Large intestine (tissue), 3 donors: ENCODE results near the gene BGN. TPM values are rescaled to one million over a fixed set of nuclear protein-coding genes. Genes with fewer than 3 reads are reported as not detected.
A peak's percentile ranks its signal among the peaks of the same experiment; 100 is the strongest.

ENCODE experiments used
- DNase-seq, 2 donors: peaks; one replicate each; pipeline versions ENCODE4 v3.0.0 to v3.0.0-alpha.2; 2013
- H3K27ac ChIP-seq: one replicate; pipeline ENCODE4 v1.5.1; 2013; ENCODE audit warnings: low read length
- H3K27me3 ChIP-seq: 2 replicates; pipeline ENCODE4 v1.6.1; 2013; ENCODE audit warnings: low read length; ENCODE audit not compliant: control insufficient read depth, insufficient read depth
- H3K36me3 ChIP-seq: 2 replicates; pipeline ENCODE4 v1.6.1; 2013; ENCODE audit warnings: low read length; ENCODE audit not compliant: control insufficient read depth, insufficient read depth
- H3K4me1 ChIP-seq: one replicate; pipeline ENCODE4 v1.6.1; 2013; ENCODE audit warnings: low read length; ENCODE audit not compliant: control insufficient read depth, insufficient read depth
- H3K4me3 ChIP-seq: one replicate; pipeline ENCODE4 v1.5.1; 2013; ENCODE audit warnings: low read length
- H3K9me3 ChIP-seq: one replicate; pipeline ENCODE4 v1.6.1; 2013; ENCODE audit warnings: mild to moderate bottlenecking, low read depth, low read length, moderate library complexity; ENCODE audit not compliant: control insufficient read depth
- WGBS: methylation state at CpG from one replicate; pipeline ENCODE4 v1.1.5; 2013; ENCODE audit warnings: low lambda C conversion rate; ENCODE audit not compliant: insufficient coverage; 5-methylcytosine and 5-hydroxymethylcytosine counted together
- polyA plus RNA-seq: library from polyadenylated mRNA; unstranded; fragments of 120-200 nt; gene quantifications from one replicate; pipeline ENCODE4 v1.2.1, GENCODE V29; 2013

The BGN gene
- polyA plus RNA-seq, 1 donor = 17.2 TPM

DNA sequence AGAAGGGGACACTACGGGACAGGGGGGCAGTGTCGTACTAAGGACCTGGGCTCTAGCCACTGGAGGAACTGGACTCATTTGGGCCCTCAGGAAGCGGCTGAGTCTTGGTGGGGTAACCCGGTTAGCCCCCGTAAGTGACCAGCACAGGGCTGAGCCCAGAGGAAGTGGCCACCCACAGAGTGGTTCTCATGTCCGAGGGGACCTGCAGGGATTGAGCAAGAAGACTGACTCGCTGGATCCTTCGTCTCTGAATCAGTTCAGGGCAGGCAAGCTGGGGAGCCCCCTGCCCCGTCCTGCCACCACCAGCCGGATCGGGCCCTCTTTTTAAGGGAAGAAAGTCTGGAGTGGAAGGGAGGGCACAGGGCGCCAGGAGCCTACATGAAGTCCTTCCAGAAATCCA, 719 bp upstream of the BGN start:
- Histone ChIP-seq H3K27me3 (no peaks in the 10 kb centered on the region), H3K27ac (no peak overlapping the region), H3K4me1 (peaks cover 26% of the 10 kb centered on the region), H3K4me3 (no peak overlapping the region), H3K36me3 (no peaks in the 10 kb centered on the region), H3K9me3 (no peaks in the 10 kb centered on the region)
- DNase-seq = no peak
- WGBS = no CpG with 5 or more reads among the region's 12 CpGs

- WGBS = no CpG with 5 or more reads among the region's 17 CpGs
- Histone ChIP-seq H3K4me3 (peak overlapping the region; percentile 30), H3K9me3 (no peaks in the 10 kb centered on the region), H3K27ac (no peak overlapping the region), H3K36me3 (no peaks in the 10 kb centered on the region), H3K27me3 (no peaks in the 10 kb centered on the region), H3K4me1 (peaks cover 23% of the 10 kb centered on the region)
- DNase-seq = no peak
Observed at GRCh38 chrX:153495362-153495751, 577 bp downstream of the BGN start.

DNA sequence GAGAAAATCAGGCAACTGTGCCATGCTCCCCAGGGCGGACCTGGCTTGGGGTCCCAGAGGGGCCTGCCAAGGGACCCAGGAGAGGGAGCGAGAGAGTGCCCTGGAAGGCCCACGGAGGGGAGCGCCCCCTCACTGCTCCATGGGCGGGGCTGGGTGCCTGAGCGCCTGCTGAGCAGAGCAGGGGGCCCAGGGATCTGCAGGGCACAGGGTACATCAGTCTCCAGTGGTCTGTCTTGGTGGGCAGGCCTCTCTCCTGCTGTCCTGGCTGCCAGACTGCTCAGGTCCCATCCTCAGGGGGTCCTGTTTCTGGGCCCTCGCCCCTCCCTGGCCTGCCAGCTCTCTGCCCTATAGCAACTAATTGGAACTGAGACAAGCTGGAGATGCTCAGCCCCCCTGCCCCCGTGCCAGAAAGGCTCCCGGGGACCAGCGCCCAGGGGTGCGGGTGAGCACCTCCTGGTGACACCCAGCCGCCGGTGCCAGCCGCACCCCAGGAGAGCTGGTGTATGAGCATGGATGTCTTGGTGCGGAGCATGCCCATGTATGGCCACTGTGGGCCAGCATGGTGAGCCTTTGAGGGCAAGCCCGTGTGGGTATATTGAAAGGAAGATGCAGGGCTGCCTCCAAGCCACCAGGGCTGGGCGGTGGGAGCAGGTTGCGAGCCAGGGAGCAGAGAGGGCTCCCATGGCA, 1.3 kb downstream of the BGN start:
- Histone ChIP-seq H3K4me1 (peaks cover 18% of the 10 kb centered on the region), H3K4me3 (no peak overlapping the region)
- no peak for DNase-seq

DNA sequence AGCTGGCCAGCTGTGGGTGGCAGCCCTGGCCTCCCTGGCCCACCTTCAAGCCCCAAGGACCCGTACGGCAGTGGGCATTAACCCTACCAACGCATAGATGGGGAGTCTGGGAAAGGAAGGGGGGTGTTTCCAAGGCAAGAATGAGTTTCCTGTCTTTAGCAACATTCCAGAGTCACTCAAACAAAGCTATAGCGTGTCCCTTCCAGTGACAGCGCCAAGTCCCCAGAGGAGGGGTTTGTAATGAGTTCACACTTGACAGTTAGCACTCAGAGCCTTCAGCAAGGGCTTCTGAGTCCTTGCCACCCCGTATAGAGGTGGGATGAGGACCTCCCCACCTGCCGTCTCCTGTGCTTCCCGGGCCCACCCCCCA, 1.8 kb downstream of the BGN start:
- Histone ChIP-seq H3K4me3 (no peak overlapping the region), H3K27ac (no peak overlapping the region), H3K36me3 (no peaks in the 10 kb centered on the region), H3K4me1 (peaks cover 13% of the 10 kb centered on the region), H3K27me3 (no peaks in the 10 kb centered on the region), H3K9me3 (no peaks in the 10 kb centered on the region)
- WGBS = no CpG with 5 or more reads among the region's 8 CpGs
- DNase-seq = no peak

More for the DNA sequence above, 1.3 kb downstream of the BGN start:
- Histone ChIP-seq H3K27me3 (no peaks in the 10 kb centered on the region), H3K36me3 (no peaks in the 10 kb centered on the region), H3K27ac (no peak overlapping the region), H3K9me3 (no peaks in the 10 kb centered on the region)
- WGBS = no CpG with 5 or more reads among the region's 18 CpGs

DNA sequence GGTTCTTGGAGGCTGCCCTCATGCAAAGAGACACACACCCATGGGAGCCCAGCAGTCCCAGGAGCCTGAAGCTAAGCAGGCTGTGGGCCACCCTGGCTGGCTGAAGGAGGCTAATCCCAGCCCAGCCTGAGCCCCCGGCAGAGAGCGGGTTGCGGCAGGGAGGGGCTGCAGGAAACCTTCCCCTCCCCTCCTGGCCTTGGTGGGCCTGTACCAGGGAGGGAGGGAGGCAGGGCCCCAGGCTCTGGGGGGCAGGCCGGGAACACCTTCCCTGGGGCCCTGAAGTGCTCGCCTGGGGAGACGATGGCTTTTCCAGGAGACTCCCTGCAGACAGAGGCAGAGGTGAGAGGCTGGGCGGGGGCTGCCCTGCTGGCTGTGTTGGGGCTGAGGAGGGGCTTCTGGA, 3.7 kb downstream of the BGN start:
- DNase-seq = no peak
- no peaks in the 10 kb centered on the region for H3K36me3 ChIP-seq
- WGBS = no CpG with 5 or more reads among the region's 7 CpGs
- no peak overlapping the region for H3K27ac ChIP-seq
- no peaks in the 10 kb centered on the region for H3K9me3 ChIP-seq
- H3K27me3 ChIP-seq = no peaks in the 10 kb centered on the region
- H3K4me1 ChIP-seq = no peaks in the 10 kb centered on the region
- H3K4me3 ChIP-seq = no peak overlapping the region

DNA sequence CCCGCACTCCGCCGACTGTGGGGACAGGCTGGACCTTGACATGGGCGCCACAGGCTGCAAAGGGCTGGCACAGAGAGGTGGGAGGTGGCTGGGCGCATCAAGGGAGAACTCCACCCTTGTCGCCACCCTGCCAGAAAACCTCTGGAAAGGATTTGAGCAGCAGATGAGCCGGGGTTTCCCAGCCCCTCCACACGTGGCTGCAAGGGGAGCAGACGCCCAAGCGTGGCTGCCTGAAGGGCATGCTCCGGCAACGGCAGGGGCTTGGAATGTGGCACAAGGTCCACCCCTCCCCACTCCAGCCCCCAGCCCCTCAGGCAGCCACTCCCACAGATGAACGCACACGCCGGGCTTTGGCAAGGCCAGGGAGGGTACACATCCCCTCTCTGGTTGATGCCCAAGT, 4.6 kb downstream of the BGN start:
- H3K27me3 ChIP-seq = no peaks in the 10 kb centered on the region
- H3K27ac ChIP-seq = no peak overlapping the region
- H3K9me3 ChIP-seq = no peaks in the 10 kb centered on the region
- DNase-seq = no peak
- no peak overlapping the region for H3K4me3 ChIP-seq
- H3K4me1 ChIP-seq = no peaks in the 10 kb centered on the region
- no CpG with 5 or more reads among the region's 15 CpGs for WGBS
- H3K36me3 ChIP-seq = no peaks in the 10 kb centered on the region

DNA sequence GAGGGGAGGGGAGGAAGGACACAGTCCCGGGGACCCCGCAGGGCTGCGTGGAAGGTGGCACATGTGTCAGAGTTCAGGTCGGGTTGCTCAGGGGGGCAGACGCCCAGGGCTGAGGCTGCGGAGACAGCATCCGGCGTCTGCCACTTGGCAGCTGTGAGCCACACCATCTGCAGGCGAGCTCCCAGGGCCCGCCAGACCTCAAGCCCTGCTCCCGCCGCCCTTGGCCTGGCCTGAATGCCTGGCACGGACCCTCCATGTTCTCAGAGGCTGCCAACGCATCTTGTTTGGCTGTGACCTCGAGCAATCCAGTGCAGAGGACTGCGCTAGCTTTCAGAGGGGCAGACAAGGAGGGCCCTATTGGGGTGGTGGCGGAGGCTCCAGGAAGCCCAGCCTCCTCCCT, 5.1 kb downstream of the BGN start:
- no CpG with 5 or more reads among the region's 17 CpGs for WGBS
- Histone ChIP-seq H3K27ac (no peak overlapping the region), H3K9me3 (no peaks in the 10 kb centered on the region), H3K27me3 (no peaks in the 10 kb centered on the region), H3K4me3 (no peak overlapping the region), H3K36me3 (no peaks in the 10 kb centered on the region), H3K4me1 (no peaks in the 10 kb centered on the region)
- DNase-seq = no peak

DNA sequence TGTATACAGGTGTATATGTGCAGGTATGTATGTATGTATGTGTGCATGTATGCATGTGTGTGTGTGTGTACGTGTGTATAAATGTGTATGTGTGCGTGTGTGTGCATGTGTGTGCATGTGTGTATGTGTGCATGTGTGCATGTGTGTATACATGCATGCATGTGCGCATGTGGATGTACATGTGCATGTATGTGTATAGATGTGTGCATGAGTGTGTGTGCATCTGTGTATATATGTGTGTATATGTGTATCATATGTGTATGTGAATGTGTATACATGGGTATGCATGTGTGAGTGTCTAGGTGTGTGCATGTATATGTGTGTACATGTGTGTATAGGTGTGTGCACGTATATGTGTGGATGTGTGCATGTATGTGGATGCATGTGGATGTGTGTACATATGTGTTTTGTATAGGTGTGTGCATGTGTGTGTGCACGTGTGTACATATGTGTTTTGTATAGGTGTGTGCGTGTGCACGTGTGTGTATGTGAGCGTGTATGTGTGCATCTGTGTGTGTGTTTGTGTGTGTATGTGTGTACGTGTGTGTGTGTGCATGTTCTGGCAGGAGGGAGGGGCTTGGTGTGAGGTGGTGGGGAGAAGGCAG, 6.0 kb downstream of the BGN start:
- WGBS = no CpG with 5 or more reads among the region's 9 CpGs
- DNase-seq = no peak
- Histone ChIP-seq H3K4me3 (no peak overlapping the region), H3K36me3 (no peaks in the 10 kb centered on the region), H3K27ac (no peak overlapping the region), H3K4me1 (no peaks in the 10 kb centered on the region), H3K27me3 (no peaks in the 10 kb centered on the region), H3K9me3 (no peaks in the 10 kb centered on the region)

DNA sequence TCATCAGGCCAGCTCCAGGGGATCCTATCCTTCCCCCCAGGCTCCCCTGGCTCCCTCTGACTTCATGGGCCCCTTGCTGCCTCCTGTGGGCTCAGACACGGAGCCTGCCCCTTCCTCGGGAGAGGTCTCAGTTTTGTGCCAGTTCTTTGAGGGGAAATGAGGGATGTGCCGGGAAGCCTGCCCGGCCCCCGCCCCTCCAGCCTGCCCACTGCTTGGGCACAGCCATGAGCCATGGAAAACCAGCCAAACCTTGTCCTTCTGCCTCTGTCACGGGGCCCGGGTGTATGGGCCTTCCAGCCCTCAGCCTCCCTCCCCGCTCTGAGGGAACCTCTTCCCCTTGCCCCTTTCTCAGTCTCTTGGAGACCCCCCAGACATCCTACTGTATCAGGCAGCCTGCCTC, 6.8 kb downstream of the BGN start:
- no CpG with 5 or more reads among the region's 8 CpGs for WGBS
- no peaks in the 10 kb centered on the region for H3K9me3 ChIP-seq

GRCh38 chrX:153502131-153502530, 7.4 kb downstream of the BGN start:
- no peaks in the 10 kb centered on the region for H3K9me3 ChIP-seq
- H3K4me3 ChIP-seq = no peak overlapping the region
- no peaks in the 10 kb centered on the region for H3K27me3 ChIP-seq
- no peaks in the 10 kb centered on the region for H3K36me3 ChIP-seq
- DNase-seq = no peak
- no peak overlapping the region for H3K27ac ChIP-seq
- WGBS = no CpG with 5 or more reads among the region's 10 CpGs
- no peaks in the 10 kb centered on the region for H3K4me1 ChIP-seq

More for the DNA sequence above, 6.8 kb downstream of the BGN start:
- no peaks in the 10 kb centered on the region for H3K36me3 ChIP-seq
- H3K27ac ChIP-seq = no peak overlapping the region
- H3K27me3 ChIP-seq = no peaks in the 10 kb centered on the region
- no peak for DNase-seq
- H3K4me3 ChIP-seq = no peak overlapping the region
- H3K4me1 ChIP-seq = no peaks in the 10 kb centered on the region

GRCh38 chrX:153502796-153503195, 8.0 kb downstream of the BGN start:
- H3K36me3 ChIP-seq = no peaks in the 10 kb centered on the region
- DNase-seq = no peak
- no CpG with 5 or more reads among the region's 14 CpGs for WGBS
- H3K4me1 ChIP-seq = no peaks in the 10 kb centered on the region
- H3K4me3 ChIP-seq = no peak overlapping the region
- no peaks in the 10 kb centered on the region for H3K27me3 ChIP-seq
- no peaks in the 10 kb centered on the region for H3K9me3 ChIP-seq
- H3K27ac ChIP-seq = no peak overlapping the region
